Measurements from ENCODE around the gene IL2RA.

Gene IL2RA

DNA sequence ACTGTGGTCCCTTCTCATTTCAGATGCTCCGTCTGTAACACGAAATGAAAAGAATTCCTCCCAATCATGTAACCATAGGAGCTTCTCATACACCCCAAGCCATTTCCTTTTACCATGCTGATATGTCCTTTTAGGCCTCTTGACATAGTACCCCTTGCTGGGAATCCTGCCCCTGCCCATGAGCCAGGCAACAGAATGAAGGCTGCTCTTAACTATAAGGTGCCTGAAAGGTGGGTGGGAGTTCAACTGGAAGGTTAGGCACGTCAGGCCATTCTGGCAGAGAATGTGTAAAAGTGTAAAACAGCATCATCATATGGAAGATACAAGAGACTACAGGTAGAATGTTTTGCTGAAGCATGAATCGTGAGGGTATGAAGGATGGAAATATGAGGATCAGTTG, 22.5 kb downstream of the IL2RA start:
- Histone ChIP-seq H3K4me3 (ENCODE audit: low read length) (no peak overlapping the region), H3K27ac (ENCODE audit: low read depth, low read length) (no peak overlapping the region), H3K4me1 (ENCODE audit: control insufficient read depth, insufficient read depth, low read length) (no peaks in the 10 kb centered on the region), H3K27me3 (ENCODE audit: control insufficient read depth, insufficient read depth, low read length) (no peaks in the 10 kb centered on the region), H3K36me3 (ENCODE audit: control insufficient read depth, insufficient read depth, low read length) (no peaks in the 10 kb centered on the region), H3K9ac (ENCODE audit: low read length) (no peak overlapping the region)

DNA sequence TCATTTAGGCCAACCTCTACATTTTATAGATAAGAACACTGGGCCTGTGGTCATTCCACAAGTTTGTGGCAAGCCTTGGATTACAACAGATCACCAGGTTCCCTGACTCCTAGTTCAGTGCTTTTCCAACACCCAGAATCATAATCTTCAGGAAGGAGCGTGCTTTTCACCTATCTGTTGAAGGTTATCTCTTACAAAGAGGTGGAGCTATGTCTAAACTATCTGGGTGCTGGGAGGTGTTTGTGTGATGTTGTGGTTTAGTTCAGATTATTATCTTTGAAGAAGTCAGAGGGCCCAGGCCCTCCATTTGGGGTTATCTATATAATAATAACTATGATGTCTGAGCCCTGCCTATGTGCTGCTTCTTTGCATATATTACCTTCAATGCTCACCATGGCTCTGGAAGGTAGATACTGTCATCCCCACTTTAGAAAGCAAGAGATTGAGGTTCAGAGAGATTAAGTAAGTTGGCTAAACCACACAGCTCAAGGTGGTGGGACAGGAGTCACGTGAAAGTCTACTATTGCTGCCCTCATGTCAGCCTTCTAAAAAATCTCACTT, 24.0 kb downstream of the IL2RA start:
- no peak overlapping the region for H3K9ac ChIP-seq (ENCODE audit: low read length)
- H3K4me1 ChIP-seq (ENCODE audit: control insufficient read depth, insufficient read depth, low read length) = no peaks in the 10 kb centered on the region
- no peak overlapping the region for H3K4me3 ChIP-seq (ENCODE audit: low read length)
- no peaks in the 10 kb centered on the region for H3K27me3 ChIP-seq (ENCODE audit: control insufficient read depth, insufficient read depth, low read length)
- no peaks in the 10 kb centered on the region for H3K36me3 ChIP-seq (ENCODE audit: control insufficient read depth, insufficient read depth, low read length)
- H3K27ac ChIP-seq (ENCODE audit: low read depth, low read length) = no peak overlapping the region

DNA sequence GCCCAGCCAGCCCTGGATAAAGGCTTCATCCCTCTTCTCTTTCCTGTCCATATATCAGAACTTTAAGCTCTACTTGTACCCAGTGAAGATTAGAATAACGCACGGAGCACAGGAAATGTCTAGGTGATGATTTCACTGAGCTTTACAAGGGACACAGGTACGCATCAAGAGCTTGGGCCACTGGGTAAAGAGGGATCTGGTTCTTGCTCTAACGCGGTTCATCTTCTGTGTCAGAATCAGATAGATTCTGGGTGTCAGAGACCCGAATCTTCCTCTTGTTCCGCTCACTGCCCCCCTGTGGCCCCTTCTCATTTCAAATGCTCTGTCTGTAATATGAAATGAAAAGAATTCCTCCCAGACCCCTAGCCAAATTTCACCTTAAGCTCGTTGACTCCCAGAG, 24.7 kb downstream of the IL2RA start:
- no peaks in the 10 kb centered on the region for H3K27me3 ChIP-seq (ENCODE audit: control insufficient read depth, insufficient read depth, low read length)
- no peak overlapping the region for H3K27ac ChIP-seq (ENCODE audit: low read depth, low read length)
- H3K9ac ChIP-seq (ENCODE audit: low read length) = no peak overlapping the region
- H3K4me3 ChIP-seq (ENCODE audit: low read length) = no peak overlapping the region
- no peaks in the 10 kb centered on the region for H3K4me1 ChIP-seq (ENCODE audit: control insufficient read depth, insufficient read depth, low read length)
- no peaks in the 10 kb centered on the region for H3K36me3 ChIP-seq (ENCODE audit: control insufficient read depth, insufficient read depth, low read length)

DNA sequence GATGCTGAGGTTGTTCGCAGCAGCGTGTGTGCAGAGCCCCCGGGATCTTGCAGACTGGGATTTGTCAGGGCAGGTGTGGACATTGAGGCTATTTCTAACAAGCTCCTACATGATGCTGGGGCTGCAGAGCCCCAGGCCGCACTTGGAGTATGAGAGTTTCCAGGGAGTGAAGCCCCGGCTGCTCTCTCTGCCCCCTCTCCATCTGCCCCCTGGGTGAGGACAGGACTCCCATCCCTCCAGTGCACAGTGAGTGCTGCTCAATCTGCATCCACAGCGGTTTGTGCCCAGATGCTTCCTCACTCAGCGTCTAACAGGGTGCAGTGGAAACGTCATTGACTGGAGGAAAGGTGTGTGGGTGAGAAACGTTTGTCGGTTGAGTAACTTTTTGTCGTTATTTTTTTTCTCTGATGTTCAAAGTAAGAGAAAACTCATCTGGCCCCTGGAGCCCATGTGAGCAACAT, 25.3 kb downstream of the IL2RA start:
- H3K9ac ChIP-seq (ENCODE audit: low read length) = no peak overlapping the region
- no peaks in the 10 kb centered on the region for H3K27me3 ChIP-seq (ENCODE audit: control insufficient read depth, insufficient read depth, low read length)
- H3K27ac ChIP-seq (ENCODE audit: low read depth, low read length) = no peak overlapping the region
- no peak overlapping the region for H3K4me3 ChIP-seq (ENCODE audit: low read length)
- no peaks in the 10 kb centered on the region for H3K4me1 ChIP-seq (ENCODE audit: control insufficient read depth, insufficient read depth, low read length)
- H3K36me3 ChIP-seq (ENCODE audit: control insufficient read depth, insufficient read depth, low read length) = no peaks in the 10 kb centered on the region

DNA sequence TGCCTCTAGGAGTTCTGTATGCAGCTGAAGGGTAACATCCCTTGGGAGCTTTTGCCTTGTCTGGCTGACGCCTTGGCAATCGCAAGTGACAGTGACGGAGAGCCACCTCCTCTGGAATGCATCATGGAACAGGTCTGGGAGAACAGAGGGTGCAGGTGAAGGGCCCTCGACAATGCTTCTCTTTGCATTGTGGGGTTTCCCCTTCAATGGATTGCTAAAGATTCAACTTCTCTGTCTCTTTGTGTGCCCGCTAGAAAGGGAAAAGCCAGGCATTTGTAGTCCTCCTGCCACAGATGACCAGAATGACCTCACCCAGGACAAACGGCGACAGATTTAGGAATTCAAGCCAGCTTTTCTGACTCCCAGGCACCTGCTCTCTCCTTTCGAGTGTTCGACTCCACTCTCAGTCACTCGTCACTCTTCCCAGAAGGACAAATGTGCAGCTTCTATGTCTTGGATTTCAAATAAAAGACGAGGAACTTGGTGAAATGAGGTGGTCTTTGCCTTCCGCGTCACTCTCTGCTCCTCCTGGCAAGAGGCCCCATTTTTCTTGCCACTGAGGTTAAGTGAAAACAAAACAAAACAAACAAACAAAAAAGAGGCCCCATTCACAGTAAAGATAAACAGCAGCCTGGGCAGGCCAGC, 26.1 kb downstream of the IL2RA start:
- no peaks in the 10 kb centered on the region for H3K4me1 ChIP-seq (ENCODE audit: control insufficient read depth, insufficient read depth, low read length)
- H3K27me3 ChIP-seq (ENCODE audit: control insufficient read depth, insufficient read depth, low read length) = no peaks in the 10 kb centered on the region
- H3K36me3 ChIP-seq (ENCODE audit: control insufficient read depth, insufficient read depth, low read length) = no peaks in the 10 kb centered on the region
- no peak overlapping the region for H3K4me3 ChIP-seq (ENCODE audit: low read length)
- H3K9ac ChIP-seq (ENCODE audit: low read length) = no peak overlapping the region
- no peak overlapping the region for H3K27ac ChIP-seq (ENCODE audit: low read depth, low read length)

DNA sequence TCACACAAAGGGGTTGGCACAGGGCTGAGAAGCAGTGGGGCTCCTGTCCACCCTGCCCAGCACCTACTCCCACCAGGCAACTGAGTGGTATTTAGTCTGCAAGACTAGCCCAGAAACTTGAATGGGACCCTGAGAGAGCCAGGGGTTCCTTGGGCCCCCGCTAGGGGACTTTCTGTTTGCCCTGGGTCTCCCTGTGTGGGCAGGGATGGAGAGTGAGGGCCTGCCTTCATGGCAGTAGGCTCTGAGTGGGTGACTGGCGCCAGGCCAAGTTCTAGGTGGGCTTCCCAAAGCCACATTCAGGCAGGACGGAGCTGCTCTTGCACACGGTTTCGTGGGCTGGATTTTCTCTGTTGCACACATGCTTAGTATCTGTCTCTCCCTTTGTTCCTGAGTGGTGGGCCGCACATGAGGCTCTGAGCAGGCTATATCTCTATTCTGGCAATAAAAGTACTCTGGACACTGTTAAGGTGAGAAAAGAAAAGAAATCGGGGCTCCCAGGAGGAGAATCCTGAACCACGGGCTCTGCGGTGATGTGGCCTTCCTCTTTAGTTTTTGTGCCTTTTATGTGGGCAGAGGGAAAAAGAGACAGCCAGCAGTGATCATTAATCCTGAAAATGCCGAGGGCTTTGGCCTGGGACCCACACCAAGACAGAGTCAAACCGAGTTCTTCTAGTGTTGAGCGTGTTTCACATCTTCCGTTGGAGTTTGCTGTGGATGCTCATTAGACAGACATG, 26.9 kb downstream of the IL2RA start:
- Histone ChIP-seq H3K4me1 (ENCODE audit: control insufficient read depth, insufficient read depth, low read length) (no peaks in the 10 kb centered on the region), H3K36me3 (ENCODE audit: control insufficient read depth, insufficient read depth, low read length) (no peaks in the 10 kb centered on the region), H3K27ac (ENCODE audit: low read depth, low read length) (no peak overlapping the region), H3K4me3 (ENCODE audit: low read length) (no peak overlapping the region), H3K9ac (ENCODE audit: low read length) (no peak overlapping the region), H3K27me3 (ENCODE audit: control insufficient read depth, insufficient read depth, low read length) (no peaks in the 10 kb centered on the region)

DNA sequence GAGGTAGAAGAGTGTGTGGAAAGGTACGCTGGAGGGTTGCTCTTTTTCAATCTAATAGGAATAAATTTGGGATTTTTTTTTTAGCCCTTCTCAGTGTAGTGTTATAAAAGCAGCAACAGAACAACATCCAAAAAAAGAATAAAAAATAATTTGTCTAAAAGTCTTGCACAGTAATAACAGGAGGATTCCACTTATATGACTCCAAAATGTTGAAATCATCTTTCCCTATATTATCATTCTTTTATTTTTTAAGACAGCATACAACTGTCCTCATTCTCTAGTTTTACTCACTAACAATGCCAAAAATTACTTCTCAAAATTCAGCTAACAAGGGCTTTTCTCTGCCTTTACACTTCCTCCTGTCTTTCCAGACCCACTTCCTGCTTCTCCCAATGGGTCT, 27.8 kb downstream of the IL2RA start:
- no peak overlapping the region for H3K4me3 ChIP-seq (ENCODE audit: low read length)
- no peaks in the 10 kb centered on the region for H3K27me3 ChIP-seq (ENCODE audit: control insufficient read depth, insufficient read depth, low read length)
- H3K27ac ChIP-seq (ENCODE audit: low read depth, low read length) = no peak overlapping the region
- H3K36me3 ChIP-seq (ENCODE audit: control insufficient read depth, insufficient read depth, low read length) = no peaks in the 10 kb centered on the region
- H3K9ac ChIP-seq (ENCODE audit: low read length) = no peak overlapping the region
- H3K4me1 ChIP-seq (ENCODE audit: control insufficient read depth, insufficient read depth, low read length) = no peaks in the 10 kb centered on the region

DNA sequence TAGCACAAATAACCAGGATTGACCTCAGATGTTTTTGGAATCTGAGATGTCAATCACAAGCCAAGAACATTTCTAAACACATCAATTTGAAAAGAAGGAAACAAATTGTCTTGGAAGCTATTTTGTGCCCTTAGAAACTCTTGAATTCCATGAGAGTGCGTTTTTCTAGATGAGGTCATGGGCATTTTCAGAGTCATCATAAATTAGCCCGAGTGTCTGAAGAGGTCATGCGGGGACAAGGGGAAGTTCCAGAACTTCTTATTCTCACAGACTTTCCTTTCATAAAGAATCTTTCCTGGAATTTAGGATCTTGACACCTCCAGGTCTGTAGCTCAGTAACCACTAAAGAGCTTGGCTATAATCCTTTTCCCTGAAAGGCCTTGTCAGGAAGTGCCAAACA, 28.2 kb downstream of the IL2RA start:
- H3K4me1 ChIP-seq (ENCODE audit: control insufficient read depth, insufficient read depth, low read length) = no peaks in the 10 kb centered on the region
- H3K27ac ChIP-seq (ENCODE audit: low read depth, low read length) = peak overlapping the region; percentile 12
- no peaks in the 10 kb centered on the region for H3K27me3 ChIP-seq (ENCODE audit: control insufficient read depth, insufficient read depth, low read length)
- H3K9ac ChIP-seq (ENCODE audit: low read length) = no peak overlapping the region
- H3K4me3 ChIP-seq (ENCODE audit: low read length) = no peak overlapping the region
- no peaks in the 10 kb centered on the region for H3K36me3 ChIP-seq (ENCODE audit: control insufficient read depth, insufficient read depth, low read length)

DNA sequence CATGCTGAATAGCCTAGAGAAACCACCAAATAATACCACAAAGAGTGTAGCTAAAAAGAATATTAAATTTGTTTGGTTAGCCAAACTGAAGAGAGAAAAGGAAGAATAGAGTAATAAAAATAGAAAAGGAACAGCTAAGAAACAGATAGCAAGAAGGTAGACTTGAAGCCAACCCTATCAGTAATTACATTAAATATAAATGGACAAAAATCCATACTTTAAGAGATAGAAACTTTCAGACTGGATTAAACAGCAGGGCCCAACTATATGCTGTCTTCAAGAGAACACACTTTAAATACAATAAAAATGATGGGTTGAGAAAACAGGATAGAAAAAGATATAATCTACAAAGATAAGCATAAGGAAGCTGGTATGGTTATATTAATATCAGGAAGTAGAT, 31.2 kb downstream of the IL2RA start:
- Histone ChIP-seq H3K4me3 (ENCODE audit: low read length) (no peak overlapping the region), H3K27ac (ENCODE audit: low read depth, low read length) (no peak overlapping the region), H3K27me3 (ENCODE audit: control insufficient read depth, insufficient read depth, low read length) (no peaks in the 10 kb centered on the region), H3K9ac (ENCODE audit: low read length) (no peak overlapping the region), H3K4me1 (ENCODE audit: control insufficient read depth, insufficient read depth, low read length) (no peaks in the 10 kb centered on the region), H3K36me3 (ENCODE audit: control insufficient read depth, insufficient read depth, low read length) (no peaks in the 10 kb centered on the region)

DNA sequence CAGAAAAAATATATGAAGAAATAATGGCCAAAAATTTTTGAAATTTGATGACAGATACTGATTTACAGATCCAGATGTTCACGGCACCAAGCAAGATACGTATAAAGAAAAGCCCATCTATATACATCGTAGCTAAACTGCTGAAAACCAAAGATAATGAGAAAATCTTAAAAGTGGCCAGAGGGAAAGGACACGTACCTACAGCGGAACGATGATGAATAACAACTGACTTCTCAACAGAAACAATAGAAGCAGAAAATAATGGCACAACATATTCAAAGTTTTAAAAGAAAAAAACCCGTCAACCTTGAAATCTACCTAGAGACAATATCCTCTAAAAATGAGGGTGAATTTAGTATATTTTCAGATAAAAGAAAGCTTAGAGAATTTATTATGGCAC, 31.9 kb downstream of the IL2RA start:
- no peak overlapping the region for H3K4me3 ChIP-seq (ENCODE audit: low read length)

DNA sequence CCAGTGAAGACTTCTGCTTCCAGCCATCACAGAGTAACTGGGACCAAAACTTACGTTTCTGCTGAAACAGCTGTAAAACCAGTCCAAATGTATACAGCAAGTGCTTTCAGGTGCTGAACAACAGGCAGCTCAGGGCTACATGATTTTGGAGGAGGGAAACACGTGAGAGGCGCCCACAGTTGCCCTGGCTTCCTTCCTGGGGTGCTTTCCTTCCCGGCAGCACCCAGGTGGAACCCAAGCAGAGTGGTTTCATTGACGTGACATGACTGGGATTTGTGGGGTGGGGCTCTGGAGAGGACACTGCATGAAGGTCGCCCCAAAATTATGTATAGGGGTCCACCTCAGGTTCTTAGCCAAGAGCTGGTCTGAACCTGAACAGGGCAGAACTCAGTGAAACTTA, 34.2 kb downstream of the IL2RA start:
- Histone ChIP-seq H3K9ac (ENCODE audit: low read length) (no peak overlapping the region), H3K27ac (ENCODE audit: low read depth, low read length) (no peak overlapping the region), H3K4me3 (ENCODE audit: low read length) (no peak overlapping the region), H3K4me1 (ENCODE audit: control insufficient read depth, insufficient read depth, low read length) (no peaks in the 10 kb centered on the region), H3K27me3 (ENCODE audit: control insufficient read depth, insufficient read depth, low read length) (no peaks in the 10 kb centered on the region), H3K36me3 (ENCODE audit: control insufficient read depth, insufficient read depth, low read length) (no peaks in the 10 kb centered on the region)

More for the DNA sequence above, 31.9 kb downstream of the IL2RA start:
- H3K36me3 ChIP-seq (ENCODE audit: control insufficient read depth, insufficient read depth, low read length) = no peaks in the 10 kb centered on the region
- H3K9ac ChIP-seq (ENCODE audit: low read length) = no peak overlapping the region
- no peaks in the 10 kb centered on the region for H3K4me1 ChIP-seq (ENCODE audit: control insufficient read depth, insufficient read depth, low read length)
- H3K27ac ChIP-seq (ENCODE audit: low read depth, low read length) = no peak overlapping the region
- H3K27me3 ChIP-seq (ENCODE audit: control insufficient read depth, insufficient read depth, low read length) = no peaks in the 10 kb centered on the region

DNA sequence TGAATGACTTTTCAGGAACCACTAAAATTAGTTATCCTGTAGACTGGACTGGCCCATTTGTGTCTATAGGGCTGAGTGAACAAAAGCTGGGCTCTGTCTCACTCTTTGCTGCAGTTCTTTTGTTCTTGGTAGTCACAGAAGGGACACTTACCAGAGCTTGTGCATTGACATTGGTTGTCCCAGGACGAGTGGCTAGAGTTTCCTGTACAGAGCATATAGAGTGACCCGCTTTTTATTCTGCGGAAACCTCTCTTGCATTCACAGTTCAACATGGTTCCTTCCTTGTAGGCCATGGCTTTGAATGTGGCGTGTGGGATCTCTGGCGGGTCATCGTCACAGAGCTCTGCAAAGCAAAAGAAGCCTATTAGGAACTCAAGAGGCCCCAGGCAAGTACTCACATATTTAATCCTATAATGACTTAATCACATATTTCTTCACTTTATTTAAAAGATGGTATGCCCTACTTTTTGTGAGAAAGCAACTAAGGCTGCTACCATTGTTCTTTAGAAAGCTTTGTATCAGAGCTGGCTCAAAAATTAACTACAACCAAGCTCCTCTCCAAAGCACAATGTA, 36.4 kb downstream of the IL2RA start:
- Histone ChIP-seq H3K27ac (ENCODE audit: low read depth, low read length) (no peak overlapping the region), H3K9ac (ENCODE audit: low read length) (no peak overlapping the region), H3K4me1 (ENCODE audit: control insufficient read depth, insufficient read depth, low read length) (no peaks in the 10 kb centered on the region), H3K36me3 (ENCODE audit: control insufficient read depth, insufficient read depth, low read length) (no peaks in the 10 kb centered on the region), H3K4me3 (ENCODE audit: low read length) (no peak overlapping the region), H3K27me3 (ENCODE audit: control insufficient read depth, insufficient read depth, low read length) (no peaks in the 10 kb centered on the region)

Measured in rectal smooth muscle tissue (tissue), 1 donor.